ENCODE data around the gene CDKN3.

DNA sequence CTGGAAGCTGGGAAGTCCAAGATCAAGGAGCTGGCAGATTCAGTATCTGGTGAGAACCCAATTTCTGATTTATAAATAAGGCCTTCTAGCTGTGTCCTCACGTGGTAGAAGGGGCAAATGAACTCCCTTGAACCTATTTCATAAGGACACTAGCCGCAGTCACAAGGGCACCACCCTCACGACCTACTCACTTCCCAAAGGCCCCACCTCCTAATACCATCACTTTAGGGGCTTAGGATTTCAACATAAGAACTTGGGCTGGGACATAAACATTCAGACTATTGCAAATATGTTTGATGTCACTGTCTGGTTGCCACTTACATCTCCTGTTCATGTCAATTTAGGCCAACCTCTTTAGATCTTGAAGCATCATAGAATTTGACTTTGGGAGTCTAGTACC, 55.2 kb downstream of the CDKN3 start:
- TF ChIP-seq, protein P1, sequence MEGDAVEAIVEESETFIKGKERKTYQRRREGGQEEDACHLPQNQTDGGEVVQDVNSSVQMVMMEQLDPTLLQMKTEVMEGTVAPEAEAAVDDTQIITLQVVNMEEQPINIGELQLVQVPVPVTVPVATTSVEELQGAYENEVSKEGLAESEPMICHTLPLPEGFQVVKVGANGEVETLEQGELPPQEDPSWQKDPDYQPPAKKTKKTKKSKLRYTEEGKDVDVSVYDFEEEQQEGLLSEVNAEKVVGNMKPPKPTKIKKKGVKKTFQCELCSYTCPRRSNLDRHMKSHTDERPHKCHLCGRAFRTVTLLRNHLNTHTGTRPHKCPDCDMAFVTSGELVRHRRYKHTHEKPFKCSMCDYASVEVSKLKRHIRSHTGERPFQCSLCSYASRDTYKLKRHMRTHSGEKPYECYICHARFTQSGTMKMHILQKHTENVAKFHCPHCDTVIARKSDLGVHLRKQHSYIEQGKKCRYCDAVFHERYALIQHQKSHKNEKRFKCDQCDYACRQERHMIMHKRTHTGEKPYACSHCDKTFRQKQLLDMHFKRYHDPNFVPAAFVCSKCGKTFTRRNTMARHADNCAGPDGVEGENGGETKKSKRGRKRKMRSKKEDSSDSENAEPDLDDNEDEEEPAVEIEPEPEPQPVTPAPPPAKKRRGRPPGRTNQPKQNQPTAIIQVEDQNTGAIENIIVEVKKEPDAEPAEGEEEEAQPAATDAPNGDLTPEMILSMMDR (IDR thresholded peaks at IDR 0.05) = no peak
- no peak for TF ChIP-seq POLR2A (IDR thresholded peaks at IDR 0.05)
